ENCODE data around the gene NCK2. TPM values are rescaled to one million over a fixed set of nuclear protein-coding genes. Genes with fewer than 3 reads are reported as not detected.

The NCK2 gene
- total and polyA plus RNA-seq, 2 of the 13 experiments (the other 11 are each of a cell fraction or from before 2014, with no cell fraction given): 14.8 to 23.5 TPM

GRCh38 chr2:105910497-105911238 lies 166.0 kb downstream of the NCK2 start (continued):
- 0 out of 2 replicates have a peak, but pooled peaks have one; percentile 43 for TF ChIP-seq ZNF256 (CRISPR knock-in tag; conservative IDR thresholded peaks at IDR 0.05)
- TF ChIP-seq RERE (CRISPR knock-in tag; IDR thresholded peaks at IDR 0.05; ENCODE audit: low read depth): peak; percentile 46; the same call in 1 of the 2 replicates
- no peak for TF ChIP-seq U2AF2 (IDR thresholded peaks at IDR 0.05; ENCODE audit: low read depth, low read length)
- TF ChIP-seq CBX5 (CRISPR knock-in tag; IDR thresholded peaks at IDR 0.05; ENCODE audit: borderline replicate concordance): peak; percentile 67; the same call in 1 of the 2 replicates
- TF ChIP-seq E2F1 (CRISPR knock-in tag; IDR thresholded peaks at IDR 0.05): no peak
- no peak for TF ChIP-seq GPN1 (CRISPR knock-in tag; IDR thresholded peaks at IDR 0.05; ENCODE audit: borderline replicate concordance)
- TF ChIP-seq ZNF878 (CRISPR knock-in tag; IDR thresholded peaks at IDR 0.05): no peak; the same call in 1 of the 2 replicates
- no peak for TF ChIP-seq ZNF710 (CRISPR knock-in tag; IDR thresholded peaks at IDR 0.05; ENCODE audit: borderline replicate concordance)
- no peak for TF ChIP-seq POLR2A (IDR thresholded peaks at IDR 0.05; ENCODE audit: insufficient read depth in 1 of 2, low read depth in 2 of 2, low read length in 2 of 2)
- TF ChIP-seq E2F5 (CRISPR knock-in tag; conservative IDR thresholded peaks at IDR 0.05): no peak
- no peak for TF ChIP-seq MED13 (CRISPR knock-in tag; IDR thresholded peaks at IDR 0.05)
- peak; percentile 83 for TF ChIP-seq SOX5 (CRISPR knock-in tag; IDR thresholded peaks at IDR 0.05; ENCODE audit: borderline replicate concordance)
- TF ChIP-seq HCFC1 (IDR thresholded peaks at IDR 0.05; ENCODE audit: low read depth, low read length): no peak
- TF ChIP-seq KDM1A (CRISPR knock-in tag; IDR thresholded peaks at IDR 0.05): peak; percentile 49; the same call in 1 of the 2 replicates
- TF ChIP-seq GTF2F1 (IDR thresholded peaks at IDR 0.05; ENCODE audit: low read length): no peak
- TF ChIP-seq AGO2 (optimal IDR thresholded peaks at IDR 0.05; ENCODE audit: low read depth, low read length): no peak
- TF ChIP-seq ZNF883 (CRISPR knock-in tag; IDR thresholded peaks at IDR 0.05; ENCODE audit: not compliant biosample characterization): no peak
- no peak for TF ChIP-seq ZNF580 (CRISPR knock-in tag; IDR thresholded peaks at IDR 0.05; ENCODE audit: borderline replicate concordance, low read depth)
- TF ChIP-seq ZFP36 (IDR thresholded peaks at IDR 0.05; ENCODE audit: borderline replicate concordance, low read depth, low read length, partially characterized antibody): no peak

Data from HepG2 (cell line).